ENCODE measurements around the gene TLE2.

TLE2 gene

DNA sequence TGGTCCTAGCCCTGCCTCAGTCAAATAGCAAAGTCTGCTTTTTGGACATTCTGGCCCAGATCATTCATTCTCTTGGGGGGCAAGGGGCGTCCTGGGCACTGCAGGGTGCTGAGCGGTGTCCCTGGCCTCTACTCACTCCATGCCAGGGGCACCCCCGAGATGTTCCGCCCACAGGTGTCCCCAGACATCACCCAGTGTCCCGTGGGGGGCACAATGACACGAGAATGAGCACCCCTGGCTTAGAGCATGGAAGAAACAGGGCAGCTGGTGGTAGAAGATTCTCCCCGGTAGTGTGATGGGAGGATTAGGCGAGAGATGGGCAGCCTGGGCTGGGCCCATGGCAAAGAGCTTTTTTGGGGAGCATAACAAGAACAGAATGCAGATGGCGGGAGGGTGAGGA is 38.5 kb upstream of the TLE2 start:
- no peaks in the 10 kb centered on the region for H3K36me3 ChIP-seq (ENCODE audit: control insufficient read depth in 4 of 4, insufficient read depth in 4 of 4, low read length in 3 of 4)
- CTCF ChIA-PET = interaction anchor here (0.6 to 1.7 kb wide), 3 partner anchors 11 to 385 kb away, joined by 3 to 4 read pairs (median 3); no protein-coding TSS in a partner anchor
- H3K27ac ChIP-seq (ENCODE audit: insufficient read depth in 1 of 2, low read depth in 1 of 2, low read length in 2 of 2, poor library complexity in 1 of 2, severe bottlenecking in 2 of 2) = no peak overlapping the region
- POLR2A ChIA-PET = interaction anchor here (1.1 kb wide), 1 partner anchor 98 kb away, joined by 3 read pairs; no protein-coding TSS in a partner anchor
- H3K4me3 ChIP-seq (ENCODE audit: control insufficient read depth in 1 of 7, extremely low read depth in 1 of 7, insufficient read depth in 4 of 7, low read depth in 2 of 7, low read length in 6 of 7) = no peak overlapping the region
- no peak for DNase-seq
- WGBS (ENCODE audit: insufficient coverage) = 93% methylated on average over 8 of the region's 9 CpGs
- H3K4me1 ChIP-seq (ENCODE audit: control extremely low read depth in 1 of 4, control insufficient read depth in 4 of 4, insufficient read depth in 4 of 4, low read length in 3 of 4) = peaks cover 0 to 38% (median 27%) of the 10 kb centered on the region in 4 experiments
- H3K27me3 ChIP-seq (replicated peaks in 2 of 5; ENCODE audit: control insufficient read depth in 4 of 5, insufficient read depth in 5 of 5, low read length in 4 of 5) = no peaks in the 10 kb centered on the region
- H3K9me3 ChIP-seq (ENCODE audit: control extremely low read depth in 1 of 5, control insufficient read depth in 4 of 5, insufficient read depth in 2 of 5, low read depth in 1 of 5, low read length in 4 of 5) = no peaks in the 10 kb centered on the region

DNA sequence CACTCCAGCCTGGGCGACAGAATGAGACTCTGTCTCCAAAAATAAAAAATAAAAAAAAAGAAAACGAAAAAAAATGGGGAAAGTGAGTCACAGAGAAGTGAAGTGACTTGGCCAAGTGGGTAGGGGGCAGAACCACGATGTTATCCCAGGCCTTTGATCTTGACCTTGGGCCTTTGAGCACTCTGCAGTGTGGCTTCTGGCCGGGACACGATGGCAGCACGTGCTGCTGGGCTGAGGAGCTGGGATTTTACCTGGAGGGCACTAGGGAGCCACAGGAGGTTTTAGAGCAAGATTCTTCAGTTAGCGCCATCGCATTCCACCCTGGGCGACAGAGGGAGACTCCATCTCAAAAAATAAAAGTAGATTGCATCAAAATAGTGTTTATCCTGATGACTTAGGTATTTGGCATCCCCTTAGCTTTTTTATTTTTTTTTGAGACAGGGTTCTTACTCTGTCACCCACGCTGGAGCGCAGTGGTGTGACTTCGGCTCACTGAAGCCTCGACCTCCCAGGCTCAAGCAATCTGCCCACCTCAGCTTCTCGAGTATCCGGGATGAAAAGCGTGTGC is 37.5 kb upstream of the TLE2 start:
- 98% methylated on average over 12 of the region's 16 CpGs for WGBS (ENCODE audit: insufficient coverage)
- POLR2A ChIA-PET = no interaction called here

DNA sequence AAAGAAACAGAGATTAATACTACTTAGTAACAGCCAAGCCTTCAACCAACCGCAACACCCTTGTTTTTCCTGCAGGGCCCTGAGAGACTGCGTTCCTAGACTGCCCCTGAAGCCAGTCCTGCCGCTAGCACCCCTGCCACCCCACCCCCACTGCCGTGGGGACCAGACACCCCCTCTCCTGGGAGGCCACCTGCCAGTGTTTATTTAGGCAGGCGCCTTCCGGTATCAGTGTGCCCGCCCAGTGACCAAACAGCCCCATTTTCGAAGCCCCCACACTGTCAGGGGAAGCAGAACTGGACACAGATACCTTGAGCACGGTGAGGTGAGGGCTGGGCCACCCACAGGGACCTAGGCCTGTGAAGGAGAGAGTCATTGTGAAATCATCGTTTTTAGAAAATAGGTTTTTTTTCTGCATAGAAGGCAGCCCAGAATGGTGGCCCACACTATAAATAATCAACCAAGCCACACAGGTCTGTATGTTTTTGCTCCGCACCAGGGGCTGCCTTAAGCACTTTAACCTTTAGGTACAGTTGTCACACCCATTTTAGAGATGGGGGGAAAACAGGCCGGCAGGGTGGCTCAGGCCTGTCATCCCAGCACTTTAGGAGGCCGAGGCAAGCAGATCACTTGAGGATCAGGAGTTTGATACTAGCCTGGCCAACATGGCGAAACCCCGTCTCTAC is 36.7 kb upstream of the TLE2 start:
- DNase-seq = peak in 2 of 3 donors; percentile 44 to 58
- no peak overlapping the region for H3K27ac ChIP-seq (ENCODE audit: insufficient read depth in 1 of 2, low read depth in 1 of 2, low read length in 2 of 2, poor library complexity in 1 of 2, severe bottlenecking in 2 of 2)
- peaks cover 0 to 42% (median 32%) of the 10 kb centered on the region in 4 experiments for H3K4me1 ChIP-seq (ENCODE audit: control extremely low read depth in 1 of 4, control insufficient read depth in 4 of 4, insufficient read depth in 4 of 4, low read length in 3 of 4)
- H3K4me3 ChIP-seq (ENCODE audit: control insufficient read depth in 1 of 7, extremely low read depth in 1 of 7, insufficient read depth in 4 of 7, low read depth in 2 of 7, low read length in 6 of 7) = peak overlapping the region in 1 of 7 experiments; percentile 23
- no peaks in the 10 kb centered on the region for H3K36me3 ChIP-seq (ENCODE audit: control insufficient read depth in 4 of 4, insufficient read depth in 4 of 4, low read length in 3 of 4)
- no peaks in the 10 kb centered on the region for H3K27me3 ChIP-seq (replicated peaks in 2 of 5; ENCODE audit: control insufficient read depth in 4 of 5, insufficient read depth in 5 of 5, low read length in 4 of 5)
- ChIA-PET CTCF (no interaction called here), POLR2A (interaction anchor here (0.7 kb wide), 1 partner anchor 1473 kb away, joined by 6 read pairs; no protein-coding TSS in a partner anchor)
- WGBS (ENCODE audit: insufficient coverage) = 53% methylated on average over 12 of the region's 15 CpGs
- no peaks in the 10 kb centered on the region for H3K9me3 ChIP-seq (ENCODE audit: control extremely low read depth in 1 of 5, control insufficient read depth in 4 of 5, insufficient read depth in 2 of 5, low read depth in 1 of 5, low read length in 4 of 5)

More for the DNA sequence above, 37.5 kb upstream of the TLE2 start:
- no peak for DNase-seq
- Histone ChIP-seq H3K36me3 (ENCODE audit: control insufficient read depth in 4 of 4, insufficient read depth in 4 of 4, low read length in 3 of 4) (no peaks in the 10 kb centered on the region), H3K27ac (ENCODE audit: insufficient read depth in 1 of 2, low read depth in 1 of 2, low read length in 2 of 2, poor library complexity in 1 of 2, severe bottlenecking in 2 of 2) (no peak overlapping the region), H3K4me3 (ENCODE audit: control insufficient read depth in 1 of 7, extremely low read depth in 1 of 7, insufficient read depth in 4 of 7, low read depth in 2 of 7, low read length in 6 of 7) (no peak overlapping the region), H3K4me1 (ENCODE audit: control extremely low read depth in 1 of 4, control insufficient read depth in 4 of 4, insufficient read depth in 4 of 4, low read length in 3 of 4) (peaks cover 0 to 38% (median 27%) of the 10 kb centered on the region in 4 experiments), H3K9me3 (ENCODE audit: control extremely low read depth in 1 of 5, control insufficient read depth in 4 of 5, insufficient read depth in 2 of 5, low read depth in 1 of 5, low read length in 4 of 5) (no peaks in the 10 kb centered on the region), H3K27me3 (replicated peaks in 2 of 5; ENCODE audit: control insufficient read depth in 4 of 5, insufficient read depth in 5 of 5, low read length in 4 of 5) (no peaks in the 10 kb centered on the region)
- CTCF ChIA-PET = interaction anchor here (1.7 kb wide), 1 partner anchor 39 kb away, joined by 4 read pairs; no protein-coding TSS in a partner anchor

DNA sequence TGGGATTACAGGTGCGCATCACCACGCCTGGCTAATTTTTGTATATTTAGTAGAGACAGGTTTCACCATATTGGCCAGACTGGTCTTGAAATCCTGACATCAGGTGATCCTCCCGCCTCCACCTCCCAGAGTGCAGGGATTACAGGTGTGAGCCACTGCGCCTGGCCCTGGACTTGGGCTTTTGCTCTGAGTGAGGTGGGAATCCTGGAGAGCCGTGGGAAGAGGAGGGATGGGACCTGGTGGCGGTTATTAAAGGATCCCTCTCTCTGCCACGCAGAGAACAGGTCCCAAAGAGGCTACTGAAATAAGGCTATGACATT is 34.9 kb upstream of the TLE2 start:
- Histone ChIP-seq H3K27ac (ENCODE audit: insufficient read depth in 1 of 2, low read depth in 1 of 2, low read length in 2 of 2, poor library complexity in 1 of 2, severe bottlenecking in 2 of 2) (no peak overlapping the region), H3K27me3 (replicated peaks in 2 of 5; ENCODE audit: control insufficient read depth in 4 of 5, insufficient read depth in 5 of 5, low read length in 4 of 5) (no peaks in the 10 kb centered on the region), H3K36me3 (ENCODE audit: control insufficient read depth in 4 of 4, insufficient read depth in 4 of 4, low read length in 3 of 4) (peaks cover 0 to 9% (median 5%) of the 10 kb centered on the region in 4 experiments), H3K4me3 (ENCODE audit: control insufficient read depth in 1 of 7, extremely low read depth in 1 of 7, insufficient read depth in 4 of 7, low read depth in 2 of 7, low read length in 6 of 7) (no peak overlapping the region), H3K4me1 (ENCODE audit: control extremely low read depth in 1 of 4, control insufficient read depth in 4 of 4, insufficient read depth in 4 of 4, low read length in 3 of 4) (peaks cover 0 to 55% (median 42%) of the 10 kb centered on the region in 4 experiments), H3K9me3 (ENCODE audit: control extremely low read depth in 1 of 5, control insufficient read depth in 4 of 5, insufficient read depth in 2 of 5, low read depth in 1 of 5, low read length in 4 of 5) (no peaks in the 10 kb centered on the region)
- 92% methylated on average over 5 of the region's 7 CpGs for WGBS (ENCODE audit: insufficient coverage)
- ChIA-PET CTCF (interaction anchor here (0.9 to 1.8 kb wide), 2 partner anchors 11 to 49 kb away, joined by 3 to 11 read pairs; no protein-coding TSS in a partner anchor), POLR2A (no interaction called here)
- no peak for DNase-seq

DNA sequence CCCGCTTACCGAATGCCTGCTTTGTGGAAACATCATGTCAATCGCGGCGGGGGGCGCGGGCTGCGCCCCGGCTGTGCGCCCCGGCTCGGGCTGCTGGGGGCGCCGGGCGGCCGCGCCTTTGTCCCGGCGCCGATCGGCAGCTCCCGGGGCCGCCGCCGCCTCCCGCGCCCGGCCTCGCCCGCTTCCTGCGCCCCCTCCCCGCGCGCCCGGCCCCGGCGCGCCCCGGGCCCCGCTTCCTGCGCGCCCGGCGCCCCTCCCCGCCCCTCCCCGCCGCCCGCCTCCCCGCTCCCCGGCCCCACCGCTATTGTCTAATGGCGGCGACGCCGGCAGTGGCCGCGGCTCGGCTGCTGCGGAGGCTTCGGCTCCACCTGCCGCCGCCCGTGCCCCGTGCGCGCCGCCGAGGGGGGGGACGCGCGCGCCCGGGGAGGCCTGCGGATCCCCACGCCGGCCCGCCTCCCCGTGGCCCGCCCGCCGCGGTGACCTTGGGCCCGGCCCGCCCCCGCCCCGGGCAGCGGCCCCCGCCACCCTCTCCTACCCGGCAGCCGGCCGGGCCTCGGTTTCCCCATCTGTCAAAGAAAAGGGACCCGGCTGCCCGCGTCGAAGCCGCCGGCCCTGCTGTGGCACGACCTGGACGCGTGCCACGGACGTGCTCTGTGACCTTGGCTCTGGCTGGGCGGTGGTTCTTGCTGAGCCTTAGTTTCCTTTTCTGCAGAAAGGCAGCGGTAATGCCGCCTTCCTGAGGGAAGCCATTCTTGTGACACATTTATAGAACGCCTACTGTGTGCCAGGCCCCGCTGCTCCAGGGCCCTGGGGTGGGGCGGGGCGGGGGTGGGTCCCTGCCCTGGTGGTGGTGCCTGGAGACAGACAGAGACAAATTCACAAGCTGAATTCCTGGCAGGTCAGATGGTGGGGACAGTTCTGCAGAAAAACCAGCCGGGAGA is 33.4 kb upstream of the TLE2 start, which contains the start of gene TLE5:
TLE5 (minus strand) TSS at position 331 of the 941 bp plus-strand sequence; CDS start at position 36, 295 bp downstream.
- Histone ChIP-seq H3K36me3 (ENCODE audit: control insufficient read depth in 4 of 4, insufficient read depth in 4 of 4, low read length in 3 of 4) (peaks cover 4 to 24% (median 19%) of the 10 kb centered on the region in 4 experiments), H3K4me1 (ENCODE audit: control extremely low read depth in 1 of 4, control insufficient read depth in 4 of 4, insufficient read depth in 4 of 4, low read length in 3 of 4) (peaks cover 0 to 43% (median 31%) of the 10 kb centered on the region in 4 experiments), H3K27ac (ENCODE audit: insufficient read depth in 1 of 2, low read depth in 1 of 2, low read length in 2 of 2, poor library complexity in 1 of 2, severe bottlenecking in 2 of 2) (peak within 1 kb of the TSS in 1 of 2 experiments; percentile 75), H3K9me3 (ENCODE audit: control extremely low read depth in 1 of 5, control insufficient read depth in 4 of 5, insufficient read depth in 2 of 5, low read depth in 1 of 5, low read length in 4 of 5) (no peaks in the 10 kb centered on the region), H3K27me3 (replicated peaks in 2 of 5; ENCODE audit: control insufficient read depth in 4 of 5, insufficient read depth in 5 of 5, low read length in 4 of 5) (no peaks in the 10 kb centered on the region), H3K4me3 (ENCODE audit: control insufficient read depth in 1 of 7, extremely low read depth in 1 of 7, insufficient read depth in 4 of 7, low read depth in 2 of 7, low read length in 6 of 7) (peak within 1 kb of the TSS; percentile 70 to 87 (median 80))
- DNase-seq = peak; percentile 56 to 77 (median 67)
- POLR2A ChIA-PET = interaction anchor here (0.5 to 1.3 kb wide), 3 partner anchors 9 to 377 kb away, joined by 3 to 5 read pairs (median 4); no protein-coding TSS in a partner anchor
- WGBS (ENCODE audit: insufficient coverage) = 2% methylated on average over 65 of the region's 111 CpGs
- CTCF ChIA-PET = interaction anchor here (2.4 kb wide), 1 partner anchor 24 kb away, joined by 13 read pairs; no protein-coding TSS in a partner anchor

DNA sequence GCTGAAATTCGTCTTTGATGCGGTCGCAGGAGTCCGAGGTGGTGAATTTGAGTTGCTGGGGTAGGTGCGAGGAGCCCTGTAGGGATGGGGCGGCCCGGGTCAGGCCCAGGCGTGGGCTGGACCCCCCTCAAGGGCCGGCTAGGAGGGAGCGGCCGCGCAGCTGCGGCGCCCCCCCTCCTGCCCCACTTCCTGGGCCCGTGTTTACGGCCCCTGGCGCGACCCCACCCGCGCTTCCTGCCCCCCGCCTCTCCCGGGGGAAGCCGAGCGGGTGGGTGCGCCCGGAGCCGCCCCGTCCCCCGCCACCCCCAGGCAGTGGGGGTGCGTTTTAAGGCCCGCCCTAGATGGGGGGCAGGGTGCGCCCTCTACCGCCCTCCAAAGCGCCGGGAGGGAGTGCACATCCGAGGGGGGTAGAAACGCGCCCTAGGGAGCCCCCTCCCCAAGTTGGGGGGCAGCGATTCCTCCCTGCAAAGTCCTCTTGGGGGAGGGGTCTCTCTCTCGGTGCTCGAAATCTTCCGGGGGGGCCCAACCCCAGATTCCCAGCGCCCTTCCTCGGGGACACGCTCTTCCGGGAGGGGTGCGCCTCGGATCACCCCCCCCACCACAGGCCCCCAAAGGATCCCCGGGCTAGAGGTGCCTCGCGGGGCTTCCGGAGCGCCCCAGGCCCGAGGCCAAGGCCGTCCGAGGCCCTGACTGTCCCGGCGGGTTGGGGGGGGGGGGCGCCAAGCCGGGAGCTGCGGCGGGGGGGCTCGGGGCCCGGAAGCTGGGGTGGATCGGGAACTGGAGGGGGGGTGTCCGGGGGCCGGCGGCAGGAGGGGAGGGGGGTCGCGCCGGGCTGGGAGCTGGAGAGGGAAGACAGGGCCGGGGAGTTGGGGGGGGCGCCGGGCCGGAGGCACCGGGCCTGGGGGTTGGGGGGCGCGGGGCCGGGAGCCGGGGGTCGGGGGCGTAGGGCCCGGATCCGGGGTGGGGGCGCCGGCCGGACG is 32.4 kb upstream of the TLE2 start:
- Histone ChIP-seq H3K4me1 (ENCODE audit: control extremely low read depth in 1 of 4, control insufficient read depth in 4 of 4, insufficient read depth in 4 of 4, low read length in 3 of 4) (peaks cover 0 to 40% (median 31%) of the 10 kb centered on the region in 4 experiments), H3K9me3 (ENCODE audit: control extremely low read depth in 1 of 5, control insufficient read depth in 4 of 5, insufficient read depth in 2 of 5, low read depth in 1 of 5, low read length in 4 of 5) (no peaks in the 10 kb centered on the region), H3K27ac (ENCODE audit: insufficient read depth in 1 of 2, low read depth in 1 of 2, low read length in 2 of 2, poor library complexity in 1 of 2, severe bottlenecking in 2 of 2) (peak overlapping the region; percentile 40 to 75), H3K4me3 (ENCODE audit: control insufficient read depth in 1 of 7, extremely low read depth in 1 of 7, insufficient read depth in 4 of 7, low read depth in 2 of 7, low read length in 6 of 7) (peak overlapping the region; percentile 70 to 87 (median 80)), H3K27me3 (replicated peaks in 2 of 5; ENCODE audit: control insufficient read depth in 4 of 5, insufficient read depth in 5 of 5, low read length in 4 of 5) (no peaks in the 10 kb centered on the region), H3K36me3 (ENCODE audit: control insufficient read depth in 4 of 4, insufficient read depth in 4 of 4, low read length in 3 of 4) (peaks cover 6 to 34% (median 27%) of the 10 kb centered on the region in 4 experiments)
- CTCF ChIA-PET = interaction anchor here (0.8 to 2.4 kb wide), 3 partner anchors 14 to 99 kb away, joined by 3 to 13 read pairs (median 6); no protein-coding TSS in a partner anchor
- under 1% methylated on average over 45 of the region's 88 CpGs for WGBS (ENCODE audit: insufficient coverage)
- peak; percentile 66 to 84 (median 78) for DNase-seq
- POLR2A ChIA-PET = interaction anchor here (0.5 to 1.3 kb wide), 3 partner anchors 8 to 378 kb away, joined by 3 to 5 read pairs (median 4); no protein-coding TSS in a partner anchor

All from common myeloid progenitor, CD34-positive (primary cell).